ENCODE results near the gene FXYD1.

DNA sequence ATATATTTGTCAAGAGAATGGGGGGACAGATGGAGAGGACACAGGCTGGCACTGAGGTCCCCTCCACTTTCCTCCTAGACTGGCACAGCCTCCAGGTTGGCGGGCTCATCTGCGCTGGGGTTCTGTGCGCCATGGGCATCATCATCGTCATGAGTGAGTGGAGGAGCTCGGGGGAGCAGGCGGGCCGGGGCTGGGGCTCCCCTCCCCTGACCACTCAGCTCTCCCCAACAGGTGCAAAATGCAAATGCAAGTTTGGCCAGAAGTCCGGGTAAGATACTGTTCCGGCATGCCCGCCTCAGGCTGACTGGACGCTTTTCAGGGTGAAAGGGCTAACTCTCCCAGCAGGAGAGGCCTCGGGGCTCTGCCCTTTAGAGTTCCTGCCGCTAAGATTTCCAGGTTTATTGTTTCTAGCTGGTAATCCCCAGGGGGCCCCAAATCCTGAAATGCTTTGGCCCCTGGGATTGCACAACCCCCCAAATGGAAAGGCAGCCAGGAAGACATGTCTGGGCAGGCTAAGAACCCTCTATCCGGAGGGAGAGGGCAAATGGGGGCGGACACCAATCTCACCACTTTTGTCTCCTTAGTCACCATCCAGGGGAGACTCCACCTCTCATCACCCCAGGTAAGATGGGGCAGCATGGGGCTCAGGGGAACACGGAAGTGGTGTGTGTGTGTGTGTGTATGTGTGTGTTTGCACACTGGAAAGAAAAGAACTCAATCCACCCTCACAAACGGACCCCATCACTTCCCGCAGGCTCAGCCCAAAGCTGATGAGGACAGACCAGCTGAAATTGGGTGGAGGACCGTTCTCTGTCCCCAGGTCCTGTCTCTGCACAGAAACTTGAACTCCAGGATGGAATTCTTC is 15.7 kb upstream of the FXYD1 start:
- no peak for TF ChIP-seq EZH2phosphoT487 (IDR thresholded peaks at IDR 0.05; ENCODE audit: insufficient read depth, low read depth)
- no peak for TF ChIP-seq EZH2 (IDR thresholded peaks at IDR 0.05; ENCODE audit: insufficient read depth, poor library complexity, severe bottlenecking)

Measured in GM23248 (cell line).